Chondrocyte (in vitro differentiated cells): ENCODE data around the gene OR2V2. TPM values are rescaled to one million over a fixed set of nuclear protein-coding genes. Genes with fewer than 3 reads are reported as not detected.

Experiments
- DNase-seq: peaks from one replicate; pipeline ENCODE4 v3.0.0; 2021; ENCODE audit warnings: mixed read lengths, low spot score
- H3K27ac Mint-ChIP-seq: one replicate; pipeline ENCODE4 v1.8.0; 2021; ENCODE audit warnings: mild to moderate bottlenecking, moderate library complexity, mixed read lengths; ENCODE audit not compliant: unreplicated experiment
- H3K27me3 Mint-ChIP-seq: 2 replicates; pipeline ENCODE4 v1.8.0; 2021; ENCODE audit warnings: low read depth, mixed read lengths
- H3K36me3 Mint-ChIP-seq: 2 replicates; pipeline ENCODE4 v1.8.0; 2021; ENCODE audit warnings: low read depth, mixed read lengths
- H3K4me1 Mint-ChIP-seq: 2 replicates; pipeline ENCODE4 v1.8.0; 2021; ENCODE audit warnings: low read depth, mild to moderate bottlenecking, mixed read lengths
- H3K4me3 Mint-ChIP-seq: one replicate; pipeline ENCODE4 v1.8.0; 2021; ENCODE audit warnings: mild to moderate bottlenecking, moderate library complexity, mixed read lengths; ENCODE audit not compliant: unreplicated experiment
- H3K9me3 Mint-ChIP-seq: 2 replicates; pipeline ENCODE4 v1.8.0; 2021; ENCODE audit warnings: low read depth, mixed read lengths
- total RNA-seq: library from RNA; stranded (reverse); gene quantifications from 3 replicates; pipeline ENCODE4 v1.2.1, GENCODE V29; 2021
- TF ChIP-seq, protein P1 (sequence below): fragments of 200-600 bp; sonication (generic); IDR thresholded peaks from 2 replicates; pipeline ENCODE4 v1.5.0; 2021; ENCODE audit warnings: antibody characterized with exemption, mild to moderate bottlenecking, moderate library complexity

The OR2V2 gene
- total RNA-seq, 1 donor from 2014 or later = not detected

DNA sequence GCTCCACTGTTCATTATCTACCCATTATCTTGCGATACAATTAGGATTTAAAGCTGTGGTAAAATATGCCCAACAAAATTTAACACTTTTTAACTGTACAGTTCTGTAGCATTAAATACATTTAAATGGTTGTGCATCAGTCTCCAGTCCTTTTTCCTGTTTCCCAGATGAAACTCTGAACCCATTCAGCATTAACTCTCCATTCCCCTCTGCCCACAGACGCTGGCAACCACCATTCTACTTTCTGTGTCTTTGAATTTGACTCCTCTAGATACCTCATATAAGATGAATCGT, 60.5 kb downstream of the OR2V2 start:
- no peaks in the 10 kb centered on the region for H3K36me3 Mint-ChIP-seq
- no peaks in the 10 kb centered on the region for H3K9me3 Mint-ChIP-seq
- peaks cover 26% of the 10 kb centered on the region for H3K4me1 Mint-ChIP-seq
- peak overlapping the region; percentile 85 for H3K4me3 Mint-ChIP-seq
- TF ChIP-seq, protein P1, sequence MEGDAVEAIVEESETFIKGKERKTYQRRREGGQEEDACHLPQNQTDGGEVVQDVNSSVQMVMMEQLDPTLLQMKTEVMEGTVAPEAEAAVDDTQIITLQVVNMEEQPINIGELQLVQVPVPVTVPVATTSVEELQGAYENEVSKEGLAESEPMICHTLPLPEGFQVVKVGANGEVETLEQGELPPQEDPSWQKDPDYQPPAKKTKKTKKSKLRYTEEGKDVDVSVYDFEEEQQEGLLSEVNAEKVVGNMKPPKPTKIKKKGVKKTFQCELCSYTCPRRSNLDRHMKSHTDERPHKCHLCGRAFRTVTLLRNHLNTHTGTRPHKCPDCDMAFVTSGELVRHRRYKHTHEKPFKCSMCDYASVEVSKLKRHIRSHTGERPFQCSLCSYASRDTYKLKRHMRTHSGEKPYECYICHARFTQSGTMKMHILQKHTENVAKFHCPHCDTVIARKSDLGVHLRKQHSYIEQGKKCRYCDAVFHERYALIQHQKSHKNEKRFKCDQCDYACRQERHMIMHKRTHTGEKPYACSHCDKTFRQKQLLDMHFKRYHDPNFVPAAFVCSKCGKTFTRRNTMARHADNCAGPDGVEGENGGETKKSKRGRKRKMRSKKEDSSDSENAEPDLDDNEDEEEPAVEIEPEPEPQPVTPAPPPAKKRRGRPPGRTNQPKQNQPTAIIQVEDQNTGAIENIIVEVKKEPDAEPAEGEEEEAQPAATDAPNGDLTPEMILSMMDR = no peak
- peak overlapping the region; percentile 94 for H3K27ac Mint-ChIP-seq
- no peaks in the 10 kb centered on the region for H3K27me3 Mint-ChIP-seq
- no peak for DNase-seq

Other genes with a start within 250 kb of the OR2V2 start
- not detected in 3 replicates for gene BTNL8, start 248.4 kb upstream of the OR2V2 start, total RNA-seq
- not detected in 3 replicates for gene BTNL3, start 158.7 kb upstream of the OR2V2 start, total RNA-seq
- gene BTNL9, start 107.3 kb upstream of the OR2V2 start, total RNA-seq = not detected in 3 replicates
- gene OR2V1, start 16.4 kb upstream of the OR2V2 start, total RNA-seq = not detected in 3 replicates
- 4.2 to 8.1 TPM (median 5.7 TPM) in 3 replicates for gene TRIM7, start 57.6 kb downstream of the OR2V2 start, total RNA-seq
- gene TRIM41, start 75.7 kb downstream of the OR2V2 start, total RNA-seq = 17.9 to 24.3 TPM (median 19.3 TPM) in 3 replicates
- 995 to 1,189 TPM (median 1,167 TPM) in 3 replicates for gene RACK1, start 96.3 kb downstream of the OR2V2 start, total RNA-seq
- 7.2 to 12.7 TPM (median 8.3 TPM) in 3 replicates for gene TRIM52, start 113.6 kb downstream of the OR2V2 start, total RNA-seq
- not detected in 3 replicates for gene OR4F3, start 219.7 kb downstream of the OR2V2 start, total RNA-seq